PC-3 (cell line): Measurements from ENCODE around the gene GPR78.

Experiments used
- EZH2 ChIP-seq: fragments of 300-600 bp; sonication (generic); IDR thresholded peaks from one replicate; pipeline ENCODE4 v1.6.1; 2017; ENCODE audit warnings: antibody characterized with exemption, mild to moderate bottlenecking, low read length; ENCODE audit not compliant: unreplicated experiment
- TF ChIP-seq, protein P1 (sequence below): fragments of 300-600 bp; sonication (generic); conservative IDR thresholded peaks from 2 replicates; pipeline ENCODE4 v1.5.1; 2017; ENCODE audit warnings: antibody characterized with exemption, low read depth, mild to moderate bottlenecking, low read length

DNA sequence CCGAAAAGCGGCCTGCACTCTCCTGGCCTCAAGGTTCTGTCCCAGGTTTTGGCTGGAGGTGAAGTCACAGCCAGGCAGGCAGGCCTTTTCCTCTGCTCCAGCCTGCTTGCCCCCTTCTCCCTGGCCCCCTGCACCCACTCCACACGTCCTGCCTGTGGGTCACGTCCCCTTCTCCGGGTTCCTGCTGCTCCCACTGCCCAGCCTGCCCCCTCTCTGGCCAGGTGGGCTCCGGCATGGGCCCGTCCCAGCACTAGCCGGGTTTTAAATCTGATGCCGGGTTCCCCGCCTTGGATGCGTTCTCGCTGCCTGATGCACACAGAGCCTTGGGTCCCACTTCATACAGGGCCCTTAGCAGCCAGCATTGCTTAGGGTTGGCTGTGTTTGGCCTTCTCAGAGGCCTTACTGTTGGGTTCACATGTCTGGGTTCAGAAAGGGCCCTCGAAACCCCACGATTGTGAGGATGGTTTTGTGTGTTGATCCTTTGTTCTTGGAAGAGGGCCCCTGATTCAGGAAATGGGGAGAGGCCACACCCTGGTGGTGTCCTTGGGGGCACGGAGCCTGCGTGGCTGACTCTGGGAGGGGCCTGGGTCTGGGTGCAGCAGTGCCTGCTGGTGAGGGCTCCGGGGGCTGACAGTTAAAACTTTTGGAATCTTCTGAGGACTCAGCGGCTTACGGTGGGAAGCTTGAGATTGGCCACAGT lies 18.3 kb downstream of the GPR78 start:
- TF ChIP-seq EZH2: no peak
- TF ChIP-seq, protein P1, sequence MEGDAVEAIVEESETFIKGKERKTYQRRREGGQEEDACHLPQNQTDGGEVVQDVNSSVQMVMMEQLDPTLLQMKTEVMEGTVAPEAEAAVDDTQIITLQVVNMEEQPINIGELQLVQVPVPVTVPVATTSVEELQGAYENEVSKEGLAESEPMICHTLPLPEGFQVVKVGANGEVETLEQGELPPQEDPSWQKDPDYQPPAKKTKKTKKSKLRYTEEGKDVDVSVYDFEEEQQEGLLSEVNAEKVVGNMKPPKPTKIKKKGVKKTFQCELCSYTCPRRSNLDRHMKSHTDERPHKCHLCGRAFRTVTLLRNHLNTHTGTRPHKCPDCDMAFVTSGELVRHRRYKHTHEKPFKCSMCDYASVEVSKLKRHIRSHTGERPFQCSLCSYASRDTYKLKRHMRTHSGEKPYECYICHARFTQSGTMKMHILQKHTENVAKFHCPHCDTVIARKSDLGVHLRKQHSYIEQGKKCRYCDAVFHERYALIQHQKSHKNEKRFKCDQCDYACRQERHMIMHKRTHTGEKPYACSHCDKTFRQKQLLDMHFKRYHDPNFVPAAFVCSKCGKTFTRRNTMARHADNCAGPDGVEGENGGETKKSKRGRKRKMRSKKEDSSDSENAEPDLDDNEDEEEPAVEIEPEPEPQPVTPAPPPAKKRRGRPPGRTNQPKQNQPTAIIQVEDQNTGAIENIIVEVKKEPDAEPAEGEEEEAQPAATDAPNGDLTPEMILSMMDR: no peak
